GM18526 (cell line): ENCODE results near the gene AFM.

Source experiments
- POLR2A ChIP-seq: IDR thresholded peaks from 3 replicates; pipeline ENCODE4 v1.6.1; 2011; ENCODE audit not compliant: insufficient read length; ENCODE audit errors: extremely low read depth

The AFM gene

DNA sequence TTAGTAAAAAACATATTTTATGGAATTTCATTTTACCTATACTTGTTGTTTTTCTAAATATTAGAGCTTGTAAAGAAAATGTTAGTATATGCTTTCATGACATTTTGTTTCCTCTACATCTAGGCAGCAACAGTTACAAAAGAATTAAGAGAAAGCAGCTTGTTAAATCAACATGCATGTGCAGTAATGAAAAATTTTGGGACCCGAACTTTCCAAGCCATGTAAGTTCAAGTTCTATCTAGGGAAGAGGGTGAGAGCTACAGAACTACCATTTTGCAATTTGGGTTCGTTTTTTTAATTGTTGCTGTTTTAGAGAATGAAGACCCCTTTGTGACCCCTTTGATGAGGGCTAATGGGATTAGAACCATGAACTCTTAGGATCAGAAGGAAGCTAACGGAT is 38.3 kb upstream of the AFM start:
- no peak for TF ChIP-seq POLR2A

- no peak for TF ChIP-seq POLR2A
These were observed 35.9 kb upstream of the AFM start for GRCh38 chr4:73445383-73446335.

DNA sequence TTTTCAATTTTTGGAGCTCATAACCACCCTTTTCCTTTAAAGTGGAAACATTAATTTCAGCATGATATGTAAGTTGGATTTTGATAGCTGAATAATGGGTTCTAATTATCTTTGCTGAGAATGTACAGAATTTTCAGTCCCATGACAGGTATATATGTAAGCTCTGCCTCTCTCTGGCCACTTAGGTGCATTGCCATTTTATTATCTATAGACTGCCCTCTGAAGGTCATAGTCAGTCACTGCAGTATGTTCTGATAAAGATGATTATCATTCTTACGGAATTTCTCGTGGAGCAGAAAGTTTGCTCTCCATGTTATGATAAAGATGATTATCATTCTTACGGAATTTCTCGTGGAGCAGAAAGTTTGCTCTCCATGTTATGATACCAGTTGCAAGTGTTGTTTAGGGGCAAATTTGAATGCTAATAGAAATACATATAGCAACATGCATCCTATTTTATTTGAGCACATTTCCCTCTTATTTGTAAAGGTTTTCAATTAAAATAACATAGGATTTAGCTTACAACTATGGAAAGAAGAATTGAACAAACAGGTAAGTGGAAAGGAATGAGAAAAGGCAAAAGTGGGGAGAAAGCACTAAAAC is 35.1 kb upstream of the AFM start:
- no peak for TF ChIP-seq POLR2A

- no peak for TF ChIP-seq POLR2A
These were observed 33.9 kb upstream of the AFM start for GRCh38 chr4:73447671-73448070.

- no peak for TF ChIP-seq POLR2A
These were observed 32.9 kb upstream of the AFM start for GRCh38 chr4:73448448-73449203.

DNA sequence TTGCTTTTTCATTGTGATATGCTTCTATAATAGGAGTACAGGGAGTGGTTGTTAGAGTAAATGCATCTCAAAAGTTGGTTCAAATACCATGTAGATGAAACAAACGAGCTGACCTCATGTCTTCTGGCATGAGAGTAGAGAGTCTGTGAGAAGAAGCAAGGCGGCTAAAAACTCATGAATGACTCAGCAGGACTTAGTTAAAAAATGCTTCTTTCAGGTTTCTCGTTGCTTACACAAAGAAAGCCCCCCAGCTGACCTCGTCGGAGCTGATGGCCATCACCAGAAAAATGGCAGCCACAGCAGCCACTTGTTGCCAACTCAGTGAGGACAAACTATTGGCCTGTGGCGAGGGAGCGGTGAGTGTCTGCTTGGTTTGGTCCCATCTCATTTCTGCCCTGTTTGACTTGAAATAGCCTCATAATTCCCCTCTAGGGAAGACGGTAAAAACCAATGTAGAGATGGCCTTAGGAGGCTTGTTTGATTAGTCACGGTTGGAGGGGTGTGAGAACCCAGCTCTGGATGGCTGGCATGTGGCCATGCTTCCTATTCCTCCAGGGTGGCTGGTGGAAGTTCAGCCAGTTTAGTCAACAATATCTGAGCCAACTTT is 31.0 kb upstream of the AFM start:
- no peak for TF ChIP-seq POLR2A

DNA sequence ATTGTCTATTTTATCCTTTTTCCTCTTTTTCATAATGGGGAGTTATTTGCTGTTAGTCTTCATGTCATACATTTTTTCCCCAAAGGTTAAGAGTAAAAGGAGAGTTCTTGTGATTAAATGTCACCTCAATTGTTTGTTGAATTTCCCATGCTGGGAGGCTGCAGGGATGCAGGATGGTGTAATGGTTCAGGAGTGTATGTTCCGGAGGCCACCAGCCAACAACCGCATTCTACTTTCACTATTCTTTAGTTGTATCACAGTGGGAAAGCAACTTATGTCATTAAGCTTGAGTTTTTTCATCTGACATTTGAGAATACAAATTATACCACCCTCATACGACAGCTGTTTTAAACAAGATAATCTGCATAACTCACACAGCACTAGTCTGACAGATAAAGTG is 30.1 kb upstream of the AFM start:
- no peak for TF ChIP-seq POLR2A

DNA sequence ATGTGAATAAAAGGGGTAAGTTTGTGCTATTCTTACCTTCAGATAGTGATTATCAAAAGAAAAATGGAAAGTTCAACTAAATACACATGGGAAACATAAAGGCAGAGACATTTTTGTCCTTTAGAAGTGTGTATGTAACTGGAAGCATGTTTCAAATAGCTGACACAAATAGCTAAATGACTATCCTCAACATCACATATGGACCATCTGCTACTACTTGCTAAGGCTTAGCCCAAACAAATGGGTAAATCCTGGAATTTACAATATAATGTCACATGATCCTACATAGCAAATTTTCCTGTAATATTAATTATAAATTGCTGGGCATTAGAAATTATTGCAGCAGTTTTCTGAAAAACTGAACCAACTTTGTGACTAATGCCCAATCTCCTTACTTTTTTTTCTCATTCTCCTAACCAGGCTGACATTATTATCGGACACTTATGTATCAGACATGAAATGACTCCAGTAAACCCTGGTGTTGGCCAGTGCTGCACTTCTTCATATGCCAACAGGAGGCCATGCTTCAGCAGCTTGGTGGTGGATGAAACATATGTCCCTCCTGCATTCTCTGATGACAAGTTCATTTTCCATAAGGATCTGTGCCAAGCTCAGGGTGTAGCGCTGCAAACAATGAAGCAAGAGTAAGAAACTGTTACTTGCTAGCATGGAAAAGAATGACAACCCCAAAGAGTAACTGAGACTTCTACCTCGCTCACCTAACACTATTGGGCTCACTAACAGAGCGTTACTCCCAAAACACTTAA is 29.4 kb upstream of the AFM start:
- TF ChIP-seq POLR2A: no peak

- no peak for TF ChIP-seq POLR2A
These were observed 28.4 kb upstream of the AFM start for GRCh38 chr4:73452953-73453700.

DNA sequence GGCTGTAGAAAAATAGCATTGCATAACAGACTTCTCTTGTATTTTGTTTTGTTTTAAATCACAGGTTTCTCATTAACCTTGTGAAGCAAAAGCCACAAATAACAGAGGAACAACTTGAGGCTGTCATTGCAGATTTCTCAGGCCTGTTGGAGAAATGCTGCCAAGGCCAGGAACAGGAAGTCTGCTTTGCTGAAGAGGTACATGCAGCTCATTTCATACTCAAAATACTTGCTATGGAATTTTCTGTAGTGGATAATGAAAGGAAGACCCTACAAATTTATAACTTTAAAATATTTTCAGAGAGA is 27.9 kb upstream of the AFM start:
- no peak for TF ChIP-seq POLR2A

- no peak for TF ChIP-seq POLR2A
These were observed 26.6 kb upstream of the AFM start for GRCh38 chr4:73454920-73455319.

DNA sequence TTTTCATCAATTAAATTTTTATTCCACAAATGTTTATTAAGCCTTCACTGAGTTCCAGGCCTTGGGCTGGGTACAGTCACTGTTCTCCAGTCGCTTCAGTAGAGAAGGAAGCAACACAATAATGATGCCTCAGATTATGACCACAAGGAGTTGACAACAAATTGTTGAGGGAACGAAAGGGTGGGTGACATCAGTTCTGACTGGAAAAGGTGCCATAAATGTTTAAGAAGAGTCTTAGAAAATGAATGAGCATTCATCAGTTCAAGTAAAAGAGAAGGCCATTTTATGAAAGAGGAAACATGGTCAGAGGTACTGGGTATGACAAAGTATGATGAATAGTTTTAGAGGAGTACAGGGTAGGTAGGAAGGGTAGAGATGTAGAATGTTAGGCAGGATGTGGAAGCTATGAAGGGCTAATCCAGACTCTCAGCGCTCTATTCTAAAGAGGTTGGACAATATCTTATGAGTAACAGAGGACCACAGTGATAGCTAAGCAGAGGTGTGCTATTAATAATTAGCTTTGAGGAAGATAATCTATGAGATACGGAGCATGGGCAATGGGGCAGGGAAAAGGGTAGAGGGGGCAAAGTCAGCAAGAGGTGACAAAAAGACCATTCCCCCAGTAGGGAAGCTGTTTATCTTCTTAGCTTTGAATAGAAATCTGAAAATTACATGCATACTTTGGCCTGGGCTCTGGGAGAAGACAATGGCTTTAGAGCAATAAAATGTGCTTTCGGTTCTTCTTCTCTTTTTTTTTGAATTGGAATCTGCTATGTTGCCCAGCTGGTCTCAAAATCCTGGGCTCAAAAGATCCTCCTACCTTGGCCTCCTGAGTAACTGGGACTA is 25.1 kb upstream of the AFM start:
- TF ChIP-seq POLR2A: no peak
